Fibroblast of upper back skin (primary cell): ENCODE measurements around the gene SLC44A1.
"Not testable (repeated sequence)": the region's sequence is repeated elsewhere in the genome, so short reads cannot be mapped to it uniquely, and the experiment has no call there.

Source experiments
- DNase-seq: peaks from one replicate; pipeline ENCODE4 v3.0.0-alpha.2; 2013

The SLC44A1 gene

GRCh38 chr9:105242557-105242956, 1.9 kb upstream of the SLC44A1 start:
- no peak for DNase-seq

- peak; percentile 85 for DNase-seq
Measured at GRCh38 chr9:105243015-105243686, 1.3 kb upstream of the SLC44A1 start.

- no peak for DNase-seq
Measured at GRCh38 chr9:105244734-105245028, 230 bp downstream of the SLC44A1 start.

DNA sequence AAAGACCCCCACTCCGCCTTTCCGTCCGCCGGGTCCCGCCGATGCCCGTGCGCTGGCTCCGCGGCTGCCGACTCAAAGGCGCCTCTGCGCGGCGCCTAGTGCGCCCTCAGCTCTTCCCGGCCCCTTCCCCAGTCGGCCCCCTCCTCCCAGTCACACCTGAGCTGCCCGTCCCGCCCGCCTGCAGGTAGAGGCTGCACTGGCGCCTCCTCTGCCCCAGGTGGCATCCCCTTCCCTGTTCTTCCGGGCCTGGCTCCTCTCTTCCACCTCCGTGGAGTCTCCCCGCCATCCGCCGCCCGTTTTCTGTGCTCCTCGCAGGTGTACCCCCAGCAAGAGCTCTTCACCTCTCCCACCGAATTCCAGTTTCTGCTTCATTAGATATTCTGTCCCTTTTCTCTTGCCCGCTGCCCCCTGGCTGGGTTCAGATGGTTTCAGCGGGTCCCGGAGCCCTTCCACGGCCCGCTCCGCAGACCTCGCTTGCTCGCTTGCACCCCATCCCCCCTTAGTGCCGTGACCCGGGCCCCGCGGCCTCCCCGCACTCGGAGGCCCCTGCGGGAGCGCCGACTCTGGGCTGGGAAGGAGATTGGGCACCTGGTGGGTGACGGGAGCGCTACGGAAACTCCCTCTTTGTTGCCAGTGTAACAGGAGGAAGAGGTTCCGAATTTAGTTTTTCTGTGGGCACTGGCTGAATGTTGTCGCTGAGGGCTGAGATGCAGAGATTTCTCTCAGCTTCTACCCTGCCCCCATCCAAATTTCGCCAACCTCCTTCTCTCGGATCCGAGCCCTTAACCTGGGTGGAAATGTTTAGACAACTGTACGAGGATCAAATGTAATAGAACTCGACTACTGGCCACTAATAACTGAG, 809 bp downstream of the SLC44A1 start:
- no peak for DNase-seq

GRCh38 chr9:105245891-105246161, 1.4 kb downstream of the SLC44A1 start:
- DNase-seq = no peak

- no peak for DNase-seq
Measured at GRCh38 chr9:105246656-105247173, 2.3 kb downstream of the SLC44A1 start.

DNA sequence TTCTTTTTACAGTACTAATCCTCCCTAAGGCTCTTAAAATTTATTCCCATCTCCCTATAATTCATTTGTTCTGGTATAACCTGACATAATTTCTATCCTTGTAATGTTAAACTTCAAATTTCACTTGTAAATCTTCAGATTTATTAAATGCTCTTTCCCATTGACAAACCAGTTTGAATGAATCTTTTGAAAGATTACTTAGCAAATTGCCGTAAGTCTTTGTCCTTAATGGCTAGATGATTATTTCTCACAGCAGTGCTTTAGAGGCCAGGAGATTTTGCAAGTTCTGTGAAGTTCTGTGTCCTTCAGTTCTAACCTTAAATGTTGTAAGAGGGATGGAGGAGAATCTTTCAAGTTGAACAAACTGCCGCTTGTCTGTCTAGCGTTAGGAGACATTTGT, 4.2 kb downstream of the SLC44A1 start:
- no peak for DNase-seq

GRCh38 chr9:105251133-105251532, 6.7 kb downstream of the SLC44A1 start:
- no peak for DNase-seq

- no peak for DNase-seq
Measured at GRCh38 chr9:105251733-105252404, 7.4 kb downstream of the SLC44A1 start.

DNA sequence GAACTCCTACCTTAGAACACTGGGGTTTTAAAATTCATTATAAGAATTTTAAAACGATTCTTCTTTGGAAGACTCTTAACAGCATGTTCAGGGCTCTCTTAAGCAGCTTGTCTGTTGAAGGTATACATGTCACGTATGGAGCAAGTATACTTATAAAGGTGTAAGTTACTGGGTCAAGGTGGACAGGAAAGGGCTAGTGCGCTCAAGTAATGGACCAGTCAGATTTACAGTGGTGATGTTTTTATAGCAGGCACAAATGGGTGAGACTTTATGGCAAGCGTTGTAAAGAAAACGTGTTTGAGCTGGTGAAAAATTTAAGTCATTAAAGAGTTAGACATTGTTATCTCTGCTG, 7.9 kb downstream of the SLC44A1 start:
- DNase-seq = no peak

DNA sequence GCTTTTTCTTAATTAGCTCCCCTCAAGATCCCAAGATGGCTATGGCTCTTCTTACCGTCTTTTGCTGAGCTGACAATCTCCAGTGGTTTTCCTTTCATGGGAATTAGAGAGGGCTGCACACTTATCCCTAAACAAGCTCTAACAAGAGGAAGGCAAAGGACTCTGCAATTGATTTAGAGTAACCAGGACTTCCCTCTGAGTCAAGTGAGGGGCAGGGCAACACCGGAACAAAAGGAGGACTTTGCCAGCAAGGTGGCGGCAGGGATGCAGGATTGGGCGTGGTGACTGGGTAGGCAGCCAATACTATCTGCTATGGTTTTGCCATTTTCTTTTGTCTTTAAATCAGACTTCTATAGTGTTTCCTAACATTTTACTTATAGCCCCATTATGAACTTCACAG, 9.8 kb downstream of the SLC44A1 start:
- no peak for DNase-seq

DNA sequence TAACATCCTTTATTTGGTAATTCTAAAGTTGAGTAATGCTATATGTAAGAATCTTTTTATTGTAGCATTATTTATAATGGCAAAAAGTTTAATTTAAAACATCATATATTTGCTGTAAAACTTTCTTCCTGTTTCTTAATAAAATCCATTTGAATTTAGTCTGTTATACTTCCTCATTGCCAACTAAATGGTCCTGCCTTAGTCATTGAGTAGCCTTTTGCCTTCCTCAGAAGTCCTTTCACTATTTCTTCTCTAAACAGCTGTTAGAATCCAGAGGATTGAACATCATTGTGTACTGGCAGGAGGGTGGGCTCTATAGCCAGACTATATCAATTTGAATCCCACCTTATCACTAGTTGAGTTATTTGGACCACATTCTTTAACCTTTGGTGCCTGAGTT, 11.0 kb downstream of the SLC44A1 start:
- DNase-seq = no peak

- DNase-seq = not testable (repeated sequence)
Measured at GRCh38 chr9:105256569-105256968, 12.1 kb downstream of the SLC44A1 start.

GRCh38 chr9:105257809-105258208, 13.4 kb downstream of the SLC44A1 start:
- no peak for DNase-seq

DNA sequence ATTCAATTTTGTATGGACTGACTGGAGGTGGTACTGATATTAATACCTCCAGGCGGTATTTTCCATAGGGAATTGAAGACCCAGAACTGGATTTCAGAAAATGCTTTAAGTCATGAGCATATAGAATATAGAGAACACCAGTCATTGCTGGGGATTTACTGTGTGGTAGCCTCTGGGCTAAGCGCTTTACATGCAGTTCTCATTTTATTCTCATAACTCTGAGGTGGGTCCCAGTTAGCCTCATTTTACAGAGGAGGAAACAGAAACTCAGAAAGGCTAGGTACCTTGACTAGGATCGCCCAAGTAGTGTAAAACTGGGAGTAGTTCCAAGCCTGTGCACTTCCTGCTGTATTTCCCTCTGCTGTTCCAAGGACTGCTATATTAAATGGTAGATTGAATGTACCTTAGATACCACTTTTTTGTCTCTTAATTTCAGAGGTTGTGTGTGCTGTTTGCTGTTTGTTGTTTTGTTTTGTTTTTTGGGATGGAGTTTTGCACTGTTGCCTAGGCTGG, 13.8 kb downstream of the SLC44A1 start:
- no peak for DNase-seq

DNA sequence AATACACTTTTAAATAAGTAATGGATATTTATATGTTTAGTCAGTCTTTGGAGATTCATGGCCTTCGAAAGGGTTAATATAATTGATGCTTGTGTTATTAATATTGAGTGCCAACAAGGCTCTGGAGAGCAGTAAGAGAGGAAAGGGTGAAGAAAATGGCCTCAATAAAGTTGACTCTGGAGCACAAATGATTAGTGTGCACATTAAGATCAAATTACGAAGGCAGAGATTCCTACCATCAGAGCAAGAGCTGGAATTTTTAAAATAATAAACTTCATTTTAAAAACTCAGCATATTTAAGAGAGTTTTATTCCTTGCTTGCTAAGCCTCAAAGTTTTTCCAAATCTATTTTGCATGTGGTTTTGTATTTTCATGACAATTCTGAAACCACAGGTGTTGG, 14.8 kb downstream of the SLC44A1 start:
- no peak for DNase-seq

GRCh38 chr9:105259731-105260612, 15.5 kb downstream of the SLC44A1 start:
- no peak for DNase-seq

GRCh38 chr9:105262497-105262896, 18.0 kb downstream of the SLC44A1 start:
- no peak for DNase-seq

- peak; percentile 33 for DNase-seq
Measured at GRCh38 chr9:105264380-105264779, 19.9 kb downstream of the SLC44A1 start.

GRCh38 chr9:105268254-105268653, 23.8 kb downstream of the SLC44A1 start:
- DNase-seq = not testable (repeated sequence)

DNA sequence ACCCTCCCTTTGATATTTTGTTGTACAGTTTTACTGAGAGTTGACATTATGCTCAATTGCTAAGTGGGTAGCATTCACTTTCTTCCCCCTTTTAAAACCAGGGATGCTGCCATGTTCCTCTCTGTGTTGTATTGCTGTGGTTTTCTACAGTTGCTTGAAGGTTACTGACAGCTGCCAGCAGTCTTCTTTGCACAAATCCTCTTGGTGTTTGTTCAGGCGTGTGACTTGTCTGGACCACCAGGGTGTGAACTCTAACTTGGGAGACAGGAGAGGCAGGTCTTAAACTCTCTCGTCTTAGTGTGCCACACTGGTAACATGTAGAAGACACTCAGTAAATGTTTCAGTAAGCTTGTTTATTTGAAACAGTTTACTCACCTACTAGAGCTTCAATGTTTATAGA, 25.1 kb downstream of the SLC44A1 start:
- no peak for DNase-seq

- no peak for DNase-seq
Measured at GRCh38 chr9:105270711-105271110, 26.3 kb downstream of the SLC44A1 start.

GRCh38 chr9:105273731-105274130, 29.3 kb downstream of the SLC44A1 start:
- DNase-seq = no peak
